Subcutaneous abdominal adipose tissue (tissue), 5 donors: ENCODE measurements around the gene SH2D3A.
"Not testable (repeated sequence)": the region's sequence is repeated elsewhere in the genome, so short reads cannot be mapped to it uniquely, and the experiment has no call there.

ENCODE experiments used
- H3K27ac ChIP-seq: one replicate; pipeline ENCODE4 v1.7.0; 2013; ENCODE audit warnings: low read depth, mild to moderate bottlenecking, inconsistent platforms, low read length, moderate library complexity
- H3K27me3 ChIP-seq, 5 donors: one replicate each; pipeline ENCODE4 v1.7.0; 2013; ENCODE audit warnings: low read length in 5 of 5, inconsistent platforms in 1 of 5; ENCODE audit not compliant: control insufficient read depth in 5 of 5, insufficient read depth in 4 of 5
- H3K36me3 ChIP-seq, 5 donors: one replicate each; pipeline ENCODE4 v1.7.0; 2013; ENCODE audit warnings: low read length in 5 of 5; ENCODE audit not compliant: control insufficient read depth in 5 of 5, insufficient read depth in 5 of 5
- H3K4me1 ChIP-seq, 5 donors: one replicate each; pipeline ENCODE4 v1.7.0; 2013; ENCODE audit warnings: low read length in 5 of 5, mild to moderate bottlenecking in 3 of 5, moderate library complexity in 1 of 5; ENCODE audit not compliant: control insufficient read depth in 5 of 5, insufficient read depth in 5 of 5
- H3K4me3 ChIP-seq, 5 donors: one replicate each; pipeline ENCODE4 v1.7.0; 2013; ENCODE audit warnings: low read length in 5 of 5, low read depth in 1 of 5
- H3K9ac ChIP-seq, 5 donors: one replicate each; pipeline ENCODE4 v1.7.0; 2013; ENCODE audit warnings: low read length in 5 of 5, mild to moderate bottlenecking in 4 of 5, moderate library complexity in 3 of 5
- H3K9me3 ChIP-seq, 5 donors: one replicate each; pipeline ENCODE4 v1.7.0; 2013; ENCODE audit warnings: low read length in 5 of 5; ENCODE audit not compliant: control insufficient read depth in 5 of 5
- donor health status: healthy.
- donor health status: healthy.
- donor health status: healthy.
- donor health status: healthy.
- donor health status: healthy.

SH2D3A gene

DNA sequence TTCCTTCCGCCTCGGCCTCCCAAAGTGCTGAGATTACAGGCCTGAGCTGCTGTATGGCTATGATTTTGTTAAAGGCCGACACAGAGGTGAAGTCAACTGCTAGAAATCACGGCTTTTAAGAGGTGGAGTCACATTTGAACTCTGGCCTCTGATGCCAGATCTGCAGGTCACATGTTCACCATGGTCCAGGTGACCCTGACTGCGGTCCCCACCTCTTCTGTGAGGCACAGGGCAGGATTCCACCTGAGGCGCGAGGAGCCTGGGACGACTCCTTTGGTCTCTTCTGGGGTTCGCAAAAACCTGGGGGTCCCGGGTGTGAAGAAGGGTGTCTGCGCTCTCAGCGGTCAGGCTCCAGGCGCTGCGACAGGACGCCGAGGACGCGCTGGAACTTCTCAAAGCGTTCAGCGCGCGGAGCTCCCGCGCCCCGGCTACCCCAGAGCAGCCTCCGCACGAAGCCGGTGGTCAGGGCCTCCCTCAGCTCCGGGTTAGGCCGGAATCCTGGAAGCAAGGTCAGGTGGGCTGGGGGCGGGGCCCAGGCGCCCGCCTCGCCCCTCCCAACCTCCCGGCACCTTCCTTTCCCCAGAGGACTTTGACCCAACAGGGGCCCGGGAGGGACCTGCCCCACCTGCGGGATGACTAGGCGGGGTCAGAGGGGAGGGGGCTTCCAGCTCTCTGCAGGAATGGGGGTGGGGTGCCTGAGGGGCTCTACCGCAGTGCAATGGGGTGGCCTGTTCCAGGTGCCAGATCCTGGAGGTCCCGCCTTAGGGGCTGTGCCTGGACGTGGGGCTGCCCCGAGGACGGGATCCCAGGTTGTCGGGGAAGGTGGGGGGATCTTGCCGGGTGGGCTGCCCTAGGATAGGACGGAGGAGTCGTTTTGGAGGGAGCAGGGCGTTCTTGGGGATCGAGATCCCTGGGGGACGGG is 14.7 kb downstream of the SH2D3A start:
- Histone ChIP-seq H3K4me3 (peak overlapping the region in 4 of 5 donors; percentile 35 to 66 (median 52)), H3K36me3 (peaks cover 0 to 37% (median 32%) of the 10 kb centered on the region in 5 donors), H3K27ac (no peak overlapping the region), H3K4me1 (peaks cover 3 to 38% (median 26%) of the 10 kb centered on the region in 5 donors), H3K9me3 (no peaks in the 10 kb centered on the region), H3K9ac (peak overlapping the region in 2 of 5 donors; percentile 30 to 69), H3K27me3 (no peaks in the 10 kb centered on the region)

- Histone ChIP-seq H3K27ac (no peak overlapping the region), H3K9me3 (no peaks in the 10 kb centered on the region), H3K4me3 (no peak overlapping the region), H3K4me1 (peaks cover 3 to 42% (median 33%) of the 10 kb centered on the region in 5 donors), H3K9ac (no peak overlapping the region), H3K36me3 (peaks cover 0 to 50% (median 43%) of the 10 kb centered on the region in 5 donors), H3K27me3 (no peaks in the 10 kb centered on the region)
Measured at GRCh38 chr19:6751189-6751588, 16.0 kb downstream of the SH2D3A start.

DNA sequence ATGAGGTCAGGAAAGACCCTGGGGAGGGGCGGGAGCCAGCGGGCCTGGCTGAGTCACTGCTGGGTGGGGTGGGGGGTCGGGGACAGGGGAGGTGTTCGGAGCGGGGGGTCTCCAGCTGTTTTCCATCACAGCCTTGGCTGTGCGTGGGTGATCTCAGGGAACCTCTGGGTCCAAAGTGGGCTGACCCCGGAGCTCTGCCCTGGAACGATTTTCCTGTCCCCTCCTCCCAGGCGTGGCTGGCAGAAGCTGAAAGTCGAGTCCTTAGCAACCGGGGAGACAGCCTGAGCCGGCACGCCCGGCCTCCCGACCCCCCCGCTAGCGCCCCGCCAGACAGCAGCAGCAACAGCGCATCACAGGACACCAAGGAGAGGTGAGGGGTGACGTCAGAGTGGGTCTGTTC is 17.2 kb downstream of the SH2D3A start:
- Histone ChIP-seq H3K9me3 (no peaks in the 10 kb centered on the region), H3K27me3 (no peaks in the 10 kb centered on the region), H3K4me3 (no peak overlapping the region), H3K9ac (no peak overlapping the region), H3K4me1 (peaks cover 7 to 48% (median 42%) of the 10 kb centered on the region in 5 donors), H3K27ac (peak overlapping the region; percentile 57), H3K36me3 (peaks cover 0 to 60% (median 48%) of the 10 kb centered on the region in 5 donors)

- H3K27me3 ChIP-seq, H3K9me3 ChIP-seq: not testable (repeated sequence)
- H3K4me1 ChIP-seq = peaks cover 13 to 57% (median 52%) of the 10 kb centered on the region in 5 donors
- H3K9ac ChIP-seq = peak overlapping the region in 2 of 5 donors; percentile 33 to 56
- peak overlapping the region in 1 of 5 donors; percentile 22 for H3K4me3 ChIP-seq
- H3K27ac ChIP-seq = peak overlapping the region; percentile 93
- peaks cover 0 to 73% (median 56%) of the 10 kb centered on the region in 5 donors for H3K36me3 ChIP-seq
Measured at GRCh38 chr19:6748543-6748942, 18.7 kb downstream of the SH2D3A start.

GRCh38 chr19:6745965-6746364 is 21.3 kb downstream of the SH2D3A start:
- H3K4me3 ChIP-seq = no peak overlapping the region
- H3K27me3 ChIP-seq = no peaks in the 10 kb centered on the region
- peaks cover 0 to 68% (median 50%) of the 10 kb centered on the region in 5 donors for H3K36me3 ChIP-seq
- H3K27ac ChIP-seq = no peak overlapping the region
- H3K9ac ChIP-seq = no peak overlapping the region
- H3K9me3 ChIP-seq = no peaks in the 10 kb centered on the region
- H3K4me1 ChIP-seq = peaks cover 17 to 69% (median 62%) of the 10 kb centered on the region in 5 donors

DNA sequence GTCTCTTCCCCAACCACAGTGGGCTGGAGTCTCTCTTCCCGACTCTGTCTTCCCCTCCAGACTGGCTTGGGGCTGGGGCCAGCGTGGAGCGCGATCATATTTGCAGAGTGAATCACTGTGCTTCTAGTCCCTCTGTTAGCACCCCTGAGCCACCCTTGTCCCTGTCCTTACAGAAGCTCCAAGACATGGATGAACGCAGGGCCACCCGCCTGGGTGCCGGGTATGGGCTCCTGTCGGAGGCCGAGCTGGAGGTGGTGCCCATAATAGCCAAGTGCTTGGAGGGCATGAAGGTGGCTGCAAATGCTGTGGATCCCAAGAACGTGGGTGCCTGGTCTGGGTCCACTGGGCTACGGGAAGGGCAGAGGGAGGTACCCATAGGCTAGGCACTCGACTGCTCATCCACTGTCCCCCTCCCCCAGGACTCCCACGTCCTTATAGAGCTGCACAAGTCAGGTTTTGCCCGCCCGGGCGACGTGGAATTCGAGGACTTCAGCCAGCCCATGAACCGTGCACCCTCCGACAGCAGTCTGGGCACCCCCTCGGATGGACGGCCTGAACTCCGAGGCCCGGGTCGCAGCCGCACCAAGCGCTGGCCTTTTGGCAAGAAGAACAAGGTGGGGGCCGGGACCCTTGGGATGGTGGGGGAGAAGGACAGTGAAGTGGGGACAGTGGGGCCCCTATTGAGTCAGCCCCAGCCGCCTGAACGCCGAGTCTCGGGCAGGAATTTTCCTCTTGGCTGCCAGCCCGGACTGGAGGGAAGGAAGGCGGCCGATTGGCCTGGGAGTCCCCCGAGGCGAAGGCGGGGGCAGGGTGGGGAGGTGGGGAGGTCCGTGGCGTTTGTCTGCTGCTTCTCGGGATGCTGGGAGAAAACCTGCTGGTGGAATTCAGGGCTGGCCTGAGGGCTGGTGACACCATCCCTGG is 22.6 kb downstream of the SH2D3A start:
- H3K27me3 ChIP-seq = no peaks in the 10 kb centered on the region
- no peaks in the 10 kb centered on the region for H3K9me3 ChIP-seq
- H3K36me3 ChIP-seq = peaks cover 0 to 56% (median 38%) of the 10 kb centered on the region in 5 donors
- H3K4me1 ChIP-seq = peaks cover 17 to 72% (median 68%) of the 10 kb centered on the region in 5 donors
- H3K9ac ChIP-seq = peak overlapping the region in 3 of 5 donors; percentile 19 to 68 (median 25)
- H3K27ac ChIP-seq = peak overlapping the region; percentile 95
- H3K4me3 ChIP-seq = peak overlapping the region; percentile 30 to 46 (median 40)

DNA sequence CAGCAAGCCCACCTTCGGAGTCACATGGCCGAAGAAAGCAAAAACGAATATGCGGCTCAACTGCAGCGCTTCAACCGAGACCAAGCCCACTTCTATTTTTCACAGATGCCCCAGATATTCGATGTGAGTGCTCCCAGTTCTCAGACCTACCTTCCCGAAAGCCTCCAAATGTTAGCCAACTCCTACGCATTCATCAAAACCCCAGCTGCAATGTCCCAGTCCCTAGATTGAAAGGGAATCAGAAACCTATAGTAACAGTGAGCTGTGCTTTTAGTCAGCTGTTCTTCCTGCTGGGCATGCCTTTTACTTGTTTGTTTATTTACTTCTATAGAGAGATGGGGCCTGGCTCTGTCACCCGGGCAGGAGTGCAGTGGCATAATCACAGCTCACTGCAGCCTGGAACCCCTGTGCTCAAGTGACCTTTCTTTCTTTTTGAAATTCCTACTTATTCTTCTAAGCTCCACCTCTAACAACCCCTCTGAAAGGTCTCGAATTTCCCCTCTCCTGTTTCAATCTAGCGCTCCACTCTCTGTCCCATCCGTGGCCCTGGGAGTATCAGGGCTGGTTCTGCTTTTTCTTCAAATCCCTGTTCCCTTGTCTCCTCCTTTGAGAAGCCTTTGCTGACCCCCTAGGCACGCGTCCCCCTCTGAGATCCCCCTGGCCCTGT is 23.4 kb downstream of the SH2D3A start:
- peaks cover 17 to 71% (median 66%) of the 10 kb centered on the region in 5 donors for H3K4me1 ChIP-seq
- peak overlapping the region in 4 of 5 donors; percentile 14 to 46 (median 35) for H3K4me3 ChIP-seq
- peak overlapping the region; percentile 95 for H3K27ac ChIP-seq
- H3K27me3 ChIP-seq = no peaks in the 10 kb centered on the region
- no peaks in the 10 kb centered on the region for H3K9me3 ChIP-seq
- H3K36me3 ChIP-seq = peaks cover 0 to 50% (median 32%) of the 10 kb centered on the region in 5 donors
- peak overlapping the region in 2 of 5 donors; percentile 25 to 68 for H3K9ac ChIP-seq

GRCh38 chr19:6743066-6743465 is 24.2 kb downstream of the SH2D3A start:
- peaks cover 0 to 47% (median 31%) of the 10 kb centered on the region in 5 donors for H3K36me3 ChIP-seq
- peaks cover 19 to 73% (median 66%) of the 10 kb centered on the region in 5 donors for H3K4me1 ChIP-seq
- H3K27ac ChIP-seq = peak overlapping the region; percentile 95
- H3K4me3 ChIP-seq = peak overlapping the region in 2 of 5 donors; percentile 17 to 40
- H3K27me3 ChIP-seq = no peaks in the 10 kb centered on the region
- no peaks in the 10 kb centered on the region for H3K9me3 ChIP-seq
- H3K9ac ChIP-seq = no peak overlapping the region

GRCh38 chr19:6740589-6741343 is 26.5 kb downstream of the SH2D3A start:
- H3K4me3 ChIP-seq = peak overlapping the region; percentile 83 to 93 (median 88)
- peak overlapping the region; percentile 90 for H3K27ac ChIP-seq
- peak overlapping the region; percentile 73 to 98 (median 94) for H3K9ac ChIP-seq
- H3K27me3 ChIP-seq = no peaks in the 10 kb centered on the region
- peaks cover 23 to 85% (median 74%) of the 10 kb centered on the region in 5 donors for H3K4me1 ChIP-seq
- H3K36me3 ChIP-seq = peaks cover 0 to 30% (median 16%) of the 10 kb centered on the region in 5 donors
- H3K9me3 ChIP-seq = no peaks in the 10 kb centered on the region
